Measurements from ENCODE around the gene PKN2. TPM values are rescaled to one million over a fixed set of nuclear protein-coding genes. Genes with fewer than 3 reads are reported as not detected.
A peak's percentile ranks its signal among the peaks of the same experiment; 100 is the strongest.

Gene PKN2
- polyA plus RNA-seq, 3 donors: 6.9 to 23.0 (median 8.7) TPM

GRCh38 chr1:88851303-88852063, 167.4 kb downstream of the PKN2 start:
- Histone ChIP-seq H3K4me3 (replicated peaks in 1 of 3; ENCODE audit: low read depth in 2 of 3, low read length in 3 of 3) (no peak overlapping the region), H3K4me1 (ENCODE audit: control insufficient read depth in 1 of 2, insufficient read depth in 2 of 2, low read length in 2 of 2) (no peaks in the 10 kb centered on the region), H2AFZ (ENCODE audit: insufficient read depth, low read depth, low read length, poor library complexity, severe bottlenecking) (no peak overlapping the region), H3K79me2 (ENCODE audit: insufficient read depth, low read length) (no peaks in the 10 kb centered on the region), H3K27ac (ENCODE audit: low read depth in 1 of 2, low read length in 2 of 2) (no peak overlapping the region), H3K36me3 (replicated peaks in 1 of 2; ENCODE audit: control insufficient read depth in 1 of 2, insufficient read depth in 2 of 2, low read length in 2 of 2) (peaks cover 53 to 74% of the 10 kb centered on the region in 2 donors), H4K20me1 (ENCODE audit: insufficient read depth, low read length) (peaks cover 11% of the 10 kb centered on the region), H3K4me2 (replicated peaks; ENCODE audit: extremely low read depth, low read length, poor library complexity, severe bottlenecking) (no peak overlapping the region), H3K27me3 (ENCODE audit: control insufficient read depth in 2 of 2, insufficient read depth in 2 of 2, low read length in 2 of 2) (no peaks in the 10 kb centered on the region), H3K9ac (ENCODE audit: insufficient read depth, low read length, poor library complexity, severe bottlenecking) (no peak overlapping the region), H3K9me3 (replicated peaks in 1 of 2; ENCODE audit: control insufficient read depth in 1 of 2, insufficient read depth in 1 of 2, low read length in 2 of 2) (no peaks in the 10 kb centered on the region)
- Mint-ChIP-seq H3K4me1 (no peaks in the 10 kb centered on the region), H3K4me3 (no peak overlapping the region), H3K9me3 (no peaks in the 10 kb centered on the region), H3K27me3 (ENCODE audit: low read depth in 3 of 3) (no peaks in the 10 kb centered on the region), H3K36me3 (peaks cover 43 to 62% of the 10 kb centered on the region in 2 donors), H3K27ac (peak overlapping the region in 3 of 7 donors; percentile 8 to 78 (median 49))
- DNase-seq: no peak
- 100% methylated on average over 1 of the region's 6 CpGs for WGBS (ENCODE audit: insufficient coverage)
- intact Hi-C loops (cut with micrococcal nuclease): no loop called here
- no peak for TF ChIP-seq CTCF (IDR thresholded peaks at IDR 0.05)

GRCh38 chr1:88867743-88868521, 183.9 kb downstream of the PKN2 start:
- intact Hi-C loops (cut with micrococcal nuclease): no loop called here
- no peak overlapping the region for H3K4me3 ChIP-seq (replicated peaks in 1 of 3; ENCODE audit: low read depth in 2 of 3, low read length in 3 of 3)

More at GRCh38 chr1:88867743-88868521, 183.9 kb downstream of the PKN2 start:
- no peak for TF ChIP-seq CTCF (IDR thresholded peaks at IDR 0.05)
- no peak overlapping the region for H3K27ac ChIP-seq (ENCODE audit: low read depth in 1 of 2, low read length in 2 of 2)
- H3K9me3 Mint-ChIP-seq: peaks cover 0 to 1% (median 0%) of the 10 kb centered on the region in 7 donors
- peak overlapping the region in 1 of 7 donors; percentile 16 for H3K27ac Mint-ChIP-seq
- WGBS (ENCODE audit: insufficient coverage): no CpG with 5 or more reads among the region's 6 CpGs
- H2AFZ ChIP-seq (ENCODE audit: insufficient read depth, low read depth, low read length, poor library complexity, severe bottlenecking): no peak overlapping the region
- peaks cover 12 to 29% of the 10 kb centered on the region in 2 donors for H3K36me3 Mint-ChIP-seq
- peaks cover 9% of the 10 kb centered on the region for H3K4me1 Mint-ChIP-seq
- H3K36me3 ChIP-seq (replicated peaks in 1 of 2; ENCODE audit: control insufficient read depth in 1 of 2, insufficient read depth in 2 of 2, low read length in 2 of 2): peaks cover 10 to 34% of the 10 kb centered on the region in 2 donors
- H3K4me1 ChIP-seq (ENCODE audit: control insufficient read depth in 1 of 2, insufficient read depth in 2 of 2, low read length in 2 of 2): no peaks in the 10 kb centered on the region
- no peak overlapping the region for H3K4me2 ChIP-seq (replicated peaks; ENCODE audit: extremely low read depth, low read length, poor library complexity, severe bottlenecking)
- H3K4me3 Mint-ChIP-seq: no peak overlapping the region
- H3K9ac ChIP-seq (ENCODE audit: insufficient read depth, low read length, poor library complexity, severe bottlenecking): no peak overlapping the region
- H4K20me1 ChIP-seq (ENCODE audit: insufficient read depth, low read length): peaks cover 97% of the 10 kb centered on the region
- no peaks in the 10 kb centered on the region for H3K9me3 ChIP-seq (replicated peaks in 1 of 2; ENCODE audit: control insufficient read depth in 1 of 2, insufficient read depth in 1 of 2, low read length in 2 of 2)
- no peaks in the 10 kb centered on the region for H3K27me3 ChIP-seq (ENCODE audit: control insufficient read depth in 2 of 2, insufficient read depth in 2 of 2, low read length in 2 of 2)
- DNase-seq: no peak
- H3K79me2 ChIP-seq (ENCODE audit: insufficient read depth, low read length): peaks cover 96% of the 10 kb centered on the region
- H3K27me3 Mint-ChIP-seq (ENCODE audit: low read depth in 3 of 3): no peaks in the 10 kb centered on the region

Measured in CD14-positive monocyte (primary cell).